22Rv1 (cell line): ENCODE data around the gene ENTHD1.

ENCODE experiments used
- ZFX ChIP-seq: fragments of 450-650 bp; IDR thresholded peaks from 2 replicates; pipeline ENCODE4 v1.6.1; 2017; ENCODE audit warnings: antibody characterized with exemption, borderline replicate concordance
- TF ChIP-seq, protein P1 (sequence below): fragments of 450-650 bp; IDR thresholded peaks from 2 replicates; pipeline ENCODE4 v1.5.1; 2017; ENCODE audit warnings: mild to moderate bottlenecking

DNA sequence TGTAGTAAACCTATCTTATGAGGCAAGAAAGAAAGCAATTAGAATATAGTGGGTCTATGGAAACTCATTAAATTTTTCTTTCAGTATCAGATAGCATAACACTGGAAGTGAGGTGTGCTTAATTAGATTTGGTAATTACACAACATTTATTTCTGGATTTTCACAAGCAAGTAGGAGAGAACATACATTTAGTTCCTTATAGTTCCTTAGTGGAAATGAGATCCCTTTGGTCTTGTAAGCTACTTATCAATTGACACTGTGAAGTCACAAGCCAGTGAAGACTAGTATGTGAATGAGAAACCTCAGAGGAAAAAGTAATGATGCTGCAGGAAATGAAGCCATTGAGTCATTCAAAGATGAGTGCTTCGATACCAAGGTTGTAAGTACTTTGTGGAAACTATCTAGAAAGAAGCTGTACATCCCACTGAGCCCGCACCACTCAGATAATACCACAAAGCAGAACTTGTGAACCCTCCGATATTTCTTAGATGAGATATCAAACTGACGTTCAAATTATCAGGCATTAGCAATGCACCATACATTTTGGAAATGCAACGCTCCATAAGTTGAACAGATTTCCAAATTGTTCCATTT, 53.5 kb downstream of the ENTHD1 start:
- TF ChIP-seq, protein P1, sequence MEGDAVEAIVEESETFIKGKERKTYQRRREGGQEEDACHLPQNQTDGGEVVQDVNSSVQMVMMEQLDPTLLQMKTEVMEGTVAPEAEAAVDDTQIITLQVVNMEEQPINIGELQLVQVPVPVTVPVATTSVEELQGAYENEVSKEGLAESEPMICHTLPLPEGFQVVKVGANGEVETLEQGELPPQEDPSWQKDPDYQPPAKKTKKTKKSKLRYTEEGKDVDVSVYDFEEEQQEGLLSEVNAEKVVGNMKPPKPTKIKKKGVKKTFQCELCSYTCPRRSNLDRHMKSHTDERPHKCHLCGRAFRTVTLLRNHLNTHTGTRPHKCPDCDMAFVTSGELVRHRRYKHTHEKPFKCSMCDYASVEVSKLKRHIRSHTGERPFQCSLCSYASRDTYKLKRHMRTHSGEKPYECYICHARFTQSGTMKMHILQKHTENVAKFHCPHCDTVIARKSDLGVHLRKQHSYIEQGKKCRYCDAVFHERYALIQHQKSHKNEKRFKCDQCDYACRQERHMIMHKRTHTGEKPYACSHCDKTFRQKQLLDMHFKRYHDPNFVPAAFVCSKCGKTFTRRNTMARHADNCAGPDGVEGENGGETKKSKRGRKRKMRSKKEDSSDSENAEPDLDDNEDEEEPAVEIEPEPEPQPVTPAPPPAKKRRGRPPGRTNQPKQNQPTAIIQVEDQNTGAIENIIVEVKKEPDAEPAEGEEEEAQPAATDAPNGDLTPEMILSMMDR: no peak
- TF ChIP-seq ZFX: no peak
